Testis (tissue), 3 donors: Measurements from ENCODE around the gene GALNT17. TPM values are rescaled to one million over a fixed set of nuclear protein-coding genes. Genes with fewer than 3 reads are reported as not detected.
"Not testable (repeated sequence)": the region's sequence is repeated elsewhere in the genome, so short reads cannot be mapped to it uniquely, and the experiment has no call there.

Source experiments
- DNase-seq: peaks from one replicate; pipeline ENCODE4 v3.0.0-alpha.2; 2019
- H3K27ac ChIP-seq, 2 donors: fragments of 200-600 bp; sonication (generic); one replicate each; pipeline ENCODE4 v1.5.1; 2019
- H3K27me3 ChIP-seq: fragments of 200-600 bp; sonication (generic); one replicate; pipeline ENCODE4 v1.5.1; 2019
- H3K36me3 ChIP-seq: fragments of 200-600 bp; sonication (generic); one replicate; pipeline ENCODE4 v1.5.1; 2017; ENCODE audit warnings: low read depth; ENCODE audit errors: missing control alignments
- H3K4me1 ChIP-seq: fragments of 200-600 bp; sonication (generic); one replicate; pipeline ENCODE4 v1.5.1; 2019
- H3K4me3 ChIP-seq, 2 donors: fragments of 200-600 bp; sonication (generic); one replicate each; pipeline ENCODE4 v1.5.1; 2017 to 2019
- H3K9me3 ChIP-seq: fragments of 200-600 bp; sonication (generic); one replicate; pipeline ENCODE4 v1.5.1; 2017
- POLR2A ChIP-seq: fragments of 450-650 bp; IDR thresholded peaks from one replicate; pipeline ENCODE4 v1.6.1; 2017; ENCODE audit warnings: antibody characterized with exemption, mild to moderate bottlenecking, moderate library complexity
- WGBS, 2 donors: methylation state at CpG; one replicate each; pipeline ENCODE4 v1.1.5; 2018; 5-methylcytosine and 5-hydroxymethylcytosine counted together
- intact Hi-C: fragments of 100-400 bp; cut with DNase I; formaldehyde crosslinking; loops from one replicate; pipeline ENCODE4 v1.15.1; 2023; ENCODE audit warnings: low total_unique reads
- polyA plus RNA-seq: library from polyadenylated mRNA; stranded (reverse); fragments of 350-450 nt; fragmentation: Illumina TruSeq; extraction: RNeasy Lipid Tissue Mini Kit (QIAGEN cat#74804); gene quantifications from one replicate; pipeline ENCODE4 v1.2.3, GENCODE V29; 2014; ENCODE audit warnings: low read depth, low replicate concordance; ENCODE audit not compliant: insufficient read depth
- total RNA-seq, 2 donors: library from RNA; depleted of rRNA; stranded (reverse); fragments of >200 nt; gene quantifications; one replicate each; pipeline ENCODE4 v1.2.3, GENCODE V29; 2016
- TF ChIP-seq, protein P1 (sequence below), 3 experiments: fragments of 450-650 bp in 2 of 3; fragments of 200-600 bp in 1 of 3; sonication (generic) in 1 of 3; IDR thresholded peaks; one replicate each; pipeline ENCODE4 v1.5.1; 2016 to 2019; ENCODE audit warnings: antibody characterized with exemption in 3 of 3, mild to moderate bottlenecking in 2 of 3, moderate library complexity in 1 of 3

GALNT17 gene
- total and polyA plus RNA-seq, 3 donors from 2014 or later: 10.9 to 39.1 (median 29.4) TPM

DNA sequence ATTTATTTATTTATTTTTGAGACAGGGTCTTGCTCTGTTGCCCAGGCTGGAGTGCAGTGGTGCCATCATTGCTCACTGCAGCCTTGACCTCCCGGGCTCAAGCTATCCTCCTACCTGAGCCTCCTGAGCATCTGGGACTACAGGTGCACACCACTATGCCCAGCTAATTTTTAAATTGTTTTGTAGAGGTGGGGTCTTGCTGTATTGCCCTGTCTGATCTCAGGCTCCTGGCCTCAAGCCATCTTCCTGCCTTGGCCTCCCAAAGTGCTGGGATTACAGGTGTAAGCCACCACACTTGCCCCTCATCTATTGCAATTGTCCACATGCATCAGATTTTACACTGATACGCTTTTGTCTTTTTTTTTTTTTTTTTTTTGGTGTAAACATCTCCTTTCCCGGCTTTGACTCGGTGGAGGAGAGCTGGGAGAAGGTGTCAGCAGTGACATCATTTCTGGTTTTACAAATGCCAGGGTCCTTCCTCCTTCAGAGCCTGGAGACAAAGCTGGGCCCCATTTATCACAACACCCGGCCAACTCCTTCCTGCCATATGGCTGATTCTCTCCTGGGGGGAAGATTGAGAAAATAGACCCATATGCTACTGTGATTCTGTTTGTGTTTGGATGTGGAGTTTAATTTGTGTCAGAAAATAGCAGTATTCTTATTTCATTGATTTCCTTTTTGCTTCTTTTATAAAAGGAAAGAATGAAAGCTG, 61.3 kb downstream of the GALNT17 start:
- no peaks in the 10 kb centered on the region for H3K27me3 ChIP-seq
- no peaks in the 10 kb centered on the region for H3K9me3 ChIP-seq
- 78 to 85% methylated on average over 5 of the region's 5 CpGs for WGBS, 2 donors
- no peak for TF ChIP-seq POLR2A
- TF ChIP-seq, protein P1, sequence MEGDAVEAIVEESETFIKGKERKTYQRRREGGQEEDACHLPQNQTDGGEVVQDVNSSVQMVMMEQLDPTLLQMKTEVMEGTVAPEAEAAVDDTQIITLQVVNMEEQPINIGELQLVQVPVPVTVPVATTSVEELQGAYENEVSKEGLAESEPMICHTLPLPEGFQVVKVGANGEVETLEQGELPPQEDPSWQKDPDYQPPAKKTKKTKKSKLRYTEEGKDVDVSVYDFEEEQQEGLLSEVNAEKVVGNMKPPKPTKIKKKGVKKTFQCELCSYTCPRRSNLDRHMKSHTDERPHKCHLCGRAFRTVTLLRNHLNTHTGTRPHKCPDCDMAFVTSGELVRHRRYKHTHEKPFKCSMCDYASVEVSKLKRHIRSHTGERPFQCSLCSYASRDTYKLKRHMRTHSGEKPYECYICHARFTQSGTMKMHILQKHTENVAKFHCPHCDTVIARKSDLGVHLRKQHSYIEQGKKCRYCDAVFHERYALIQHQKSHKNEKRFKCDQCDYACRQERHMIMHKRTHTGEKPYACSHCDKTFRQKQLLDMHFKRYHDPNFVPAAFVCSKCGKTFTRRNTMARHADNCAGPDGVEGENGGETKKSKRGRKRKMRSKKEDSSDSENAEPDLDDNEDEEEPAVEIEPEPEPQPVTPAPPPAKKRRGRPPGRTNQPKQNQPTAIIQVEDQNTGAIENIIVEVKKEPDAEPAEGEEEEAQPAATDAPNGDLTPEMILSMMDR (IDR thresholded peaks at IDR 0.05): no peak
- intact Hi-C loops: no loop called here
- no peak overlapping the region for H3K27ac ChIP-seq
- no peak for DNase-seq
- no peaks in the 10 kb centered on the region for H3K36me3 ChIP-seq
- no peak overlapping the region for H3K4me3 ChIP-seq
- H3K4me1 ChIP-seq: no peaks in the 10 kb centered on the region

DNA sequence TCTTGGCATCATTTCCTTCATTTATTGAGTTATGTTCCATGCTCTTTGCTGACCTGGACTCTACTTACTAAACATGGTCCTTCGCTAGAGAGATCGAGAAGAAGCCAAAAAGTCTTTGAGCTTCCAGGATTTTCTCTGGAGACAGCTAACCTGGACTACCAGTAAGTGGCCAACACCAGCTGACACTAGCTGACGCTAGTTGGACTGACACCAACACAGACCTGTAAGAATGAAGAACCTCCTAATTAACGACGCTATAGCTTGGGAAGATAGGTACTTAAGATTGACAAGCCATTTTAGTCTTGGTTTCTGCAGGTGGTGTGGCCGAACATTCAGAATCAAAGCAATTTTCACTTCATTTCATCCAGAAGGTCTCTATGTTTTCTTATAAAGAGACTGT, 66.4 kb downstream of the GALNT17 start:
- H3K27ac ChIP-seq: peak overlapping the region in 1 of 2 donors; percentile 2
- H3K27me3 ChIP-seq: no peaks in the 10 kb centered on the region
- H3K4me3 ChIP-seq: no peak overlapping the region
- H3K9me3 ChIP-seq: no peaks in the 10 kb centered on the region
- H3K36me3 ChIP-seq: no peaks in the 10 kb centered on the region
- intact Hi-C loops: no loop called here
- 75 to 76% methylated on average over 6 of the region's 6 CpGs for WGBS, 2 donors
- TF ChIP-seq POLR2A: no peak
- TF ChIP-seq, protein P1 (IDR thresholded peaks at IDR 0.05): no peak
- no peak for DNase-seq
- H3K4me1 ChIP-seq: no peaks in the 10 kb centered on the region

DNA sequence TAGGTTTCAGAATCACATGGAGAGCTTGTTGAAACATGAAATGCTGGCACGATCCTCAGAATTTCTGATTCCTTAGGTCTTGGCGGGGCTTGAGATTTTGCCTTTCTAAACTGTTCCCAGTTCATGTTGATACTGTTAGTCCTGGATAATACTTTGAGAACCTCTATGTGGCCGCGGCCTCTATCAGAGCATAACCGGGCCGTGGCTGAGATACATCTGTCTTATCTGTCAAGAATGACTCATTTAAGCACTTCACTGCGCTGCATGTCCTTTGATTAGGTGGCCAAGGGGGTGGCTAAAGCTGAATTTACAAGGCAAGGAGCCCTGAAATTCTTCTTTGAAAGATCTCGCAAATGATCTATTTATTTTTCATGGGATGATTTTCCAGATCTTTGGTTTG, 66.9 kb downstream of the GALNT17 start:
- 49 to 57% methylated on average over 8 of the region's 8 CpGs for WGBS, 2 donors
- TF ChIP-seq POLR2A: no peak
- TF ChIP-seq, protein P1 (IDR thresholded peaks at IDR 0.05): no peak
- no peaks in the 10 kb centered on the region for H3K36me3 ChIP-seq
- H3K4me1 ChIP-seq: no peaks in the 10 kb centered on the region
- peak; percentile 40 for DNase-seq
- H3K27ac ChIP-seq: peak overlapping the region in 1 of 2 donors; percentile 2
- H3K4me3 ChIP-seq: no peak overlapping the region
- intact Hi-C loops: no loop called here
- no peaks in the 10 kb centered on the region for H3K27me3 ChIP-seq
- no peaks in the 10 kb centered on the region for H3K9me3 ChIP-seq

DNA sequence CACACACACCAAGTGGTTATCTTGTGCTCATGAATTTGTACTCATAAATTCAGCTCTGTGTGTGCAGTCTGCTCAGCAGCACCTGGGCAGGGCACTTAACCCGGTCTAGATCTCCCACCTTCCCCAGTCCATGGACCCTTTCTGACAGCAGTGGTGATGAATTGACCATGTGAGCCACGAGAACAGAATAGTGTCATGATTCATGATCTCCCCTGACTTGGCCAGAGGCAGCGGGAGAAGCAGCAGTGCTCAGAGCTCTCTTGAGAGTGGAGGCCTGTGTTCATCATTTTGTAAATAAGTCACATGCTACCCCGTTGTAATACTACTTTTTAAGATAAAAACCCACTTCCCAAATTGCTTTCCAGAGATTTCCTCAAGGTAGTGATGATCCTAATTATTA, 74.2 kb downstream of the GALNT17 start:
- DNase-seq: no peak
- H3K36me3 ChIP-seq: no peaks in the 10 kb centered on the region
- intact Hi-C loops: no loop called here
- H3K4me1 ChIP-seq: no peaks in the 10 kb centered on the region
- no peaks in the 10 kb centered on the region for H3K27me3 ChIP-seq
- no peak overlapping the region for H3K4me3 ChIP-seq
- no peaks in the 10 kb centered on the region for H3K9me3 ChIP-seq
- no peak for TF ChIP-seq POLR2A
- TF ChIP-seq, protein P1 (IDR thresholded peaks at IDR 0.05): no peak
- no peak overlapping the region for H3K27ac ChIP-seq
- WGBS, 2 donors: 69 to 79% methylated on average over 4 of the region's 4 CpGs

DNA sequence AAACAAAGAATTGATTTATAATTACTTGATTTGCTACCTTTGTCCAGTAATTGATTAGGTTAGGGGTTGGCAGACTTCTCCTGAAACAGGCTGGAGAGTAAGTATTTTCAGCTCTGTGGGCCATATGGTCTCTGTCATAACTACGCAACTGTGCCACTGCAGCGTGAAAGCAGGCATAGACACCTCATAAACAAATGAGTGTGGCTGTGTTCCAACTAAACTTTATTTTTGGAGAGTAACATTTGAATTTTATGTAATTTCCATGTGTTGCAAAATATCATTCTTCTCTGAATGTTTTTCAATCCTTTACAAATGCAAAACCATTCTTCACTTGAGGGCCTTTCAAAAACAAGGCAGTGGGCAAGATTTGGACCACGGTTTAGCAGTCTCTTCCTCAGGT, 76.9 kb downstream of the GALNT17 start:
- H3K27me3 ChIP-seq: no peaks in the 10 kb centered on the region
- no peak for TF ChIP-seq POLR2A
- TF ChIP-seq, protein P1 (IDR thresholded peaks at IDR 0.05): no peak
- no peaks in the 10 kb centered on the region for H3K4me1 ChIP-seq
- no peaks in the 10 kb centered on the region for H3K36me3 ChIP-seq
- 43 to 80% methylated on average over 3 of the region's 3 CpGs for WGBS, 2 donors
- no peak for DNase-seq
- H3K4me3 ChIP-seq: no peak overlapping the region
- no peaks in the 10 kb centered on the region for H3K9me3 ChIP-seq
- intact Hi-C loops: no loop called here
- no peak overlapping the region for H3K27ac ChIP-seq

DNA sequence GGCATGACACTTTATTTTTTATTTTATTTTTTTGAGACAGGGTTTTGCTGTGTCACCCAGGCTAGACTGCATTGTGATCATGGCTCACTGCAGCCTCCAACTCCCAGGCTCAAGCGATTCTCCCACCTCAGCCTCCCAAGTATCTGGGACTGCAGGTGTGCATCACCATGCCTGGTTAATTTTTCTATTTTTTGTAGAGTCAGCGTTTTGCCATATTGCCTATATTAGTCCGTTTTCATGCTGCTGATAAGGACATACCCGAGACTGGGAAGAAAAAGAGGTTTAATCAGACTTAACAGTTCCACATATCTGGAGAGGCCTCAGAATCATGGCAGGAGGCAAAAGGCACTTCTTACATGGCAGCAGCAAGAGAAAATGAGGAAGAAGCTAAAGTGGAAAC, 77.5 kb downstream of the GALNT17 start:
- DNase-seq, intact Hi-C loops, H3K4me1 ChIP-seq, H3K36me3 ChIP-seq, H3K9me3 ChIP-seq, H3K27ac ChIP-seq, H3K4me3 ChIP-seq, H3K27me3 ChIP-seq: not testable (repeated sequence)
- WGBS, 2 donors: 86 to 87% methylated on average over 4 of the region's 4 CpGs
